HepG2 (cell line): Measurements from ENCODE around the gene MTFR1L. TPM values are rescaled to one million over a fixed set of nuclear protein-coding genes. Genes with fewer than 3 reads are reported as not detected.
A peak's percentile ranks its signal among the peaks of the same experiment; 100 is the strongest.

Source experiments
- DNMT1 ChIP-seq: sonication (generic); formaldehyde crosslinking; IDR thresholded peaks from 2 replicates; pipeline ENCODE4 v1.5.1; 2020; ENCODE audit warnings: mild to moderate bottlenecking, missing genetic modification reagents
- HNF4G ChIP-seq, 2 experiments: sonication (generic) in 1 of 2; formaldehyde crosslinking in 1 of 2; IDR thresholded peaks; 2 replicates each; pipeline versions ENCODE4 v1.4.0 to v1.6.1; 2011 to 2020; ENCODE audit warnings: borderline replicate concordance in 2 of 2, low read depth in 2 of 2, mild to moderate bottlenecking in 2 of 2, low read length in 1 of 2, missing genetic modification reagents in 1 of 2, moderate library complexity in 1 of 2
- MED1 ChIP-seq: sonication (generic); formaldehyde crosslinking; IDR thresholded peaks from 2 replicates; pipeline ENCODE4 v1.4.0; 2020; ENCODE audit warnings: missing genetic modification reagents
- SCMH1 ChIP-seq: sonication (generic); formaldehyde crosslinking; IDR thresholded peaks from 2 replicates; pipeline ENCODE4 v1.9.0; 2021; ENCODE audit warnings: missing genetic modification reagents, mild to moderate bottlenecking, borderline replicate concordance
- SMARCE1 ChIP-seq: fragments of 450-650 bp; IDR thresholded peaks from 2 replicates; pipeline ENCODE4 v1.6.1; 2017; ENCODE audit warnings: borderline replicate concordance
- TOPORS ChIP-seq: sonication (generic); formaldehyde crosslinking; IDR thresholded peaks from 2 replicates; pipeline ENCODE4 v1.8.0; 2023; ENCODE audit warnings: mild to moderate bottlenecking, missing genetic modification reagents
- ZFP36 ChIP-seq: fragments of 150-350 bp; IDR thresholded peaks from 2 replicates; pipeline ENCODE4 v1.6.1; 2018; ENCODE audit warnings: borderline replicate concordance, low read length, low read depth; ENCODE audit not compliant: partially characterized antibody
- ZNF530 ChIP-seq: sonication (generic); formaldehyde crosslinking; IDR thresholded peaks from 2 replicates; pipeline ENCODE4 v1.5.0; 2020; ENCODE audit warnings: low read depth, mild to moderate bottlenecking, missing genetic modification reagents
- ZNF549 ChIP-seq: sonication (generic); formaldehyde crosslinking; IDR thresholded peaks from 2 replicates; pipeline ENCODE4 v1.5.0; 2020; ENCODE audit warnings: missing genetic modification reagents
- ZNF83 ChIP-seq: sonication (generic); formaldehyde crosslinking; IDR thresholded peaks from 2 replicates; pipeline ENCODE4 v1.4.0; 2020; ENCODE audit warnings: missing genetic modification reagents, mild to moderate bottlenecking, borderline replicate concordance
- polyA plus RNA-seq, 8 experiments: library from polyadenylated mRNA; depleted of rRNA in 3 of 8; stranded (reverse) in 7 of 8; unstranded in 1 of 8; fragments of >200 nt; fragmentation: Illumina TruSeq in 4 of 8; extraction: Trizol in 4 of 8; gene quantifications; 2 replicates each; pipeline versions ENCODE4 v1.2.1 to v1.2.3, GENCODE V29; 2011 to 2016; ENCODE audit warnings: low read depth in 4 of 8, missing spikeins in 1 of 8, mixed read lengths in 1 of 8; ENCODE audit not compliant: insufficient read depth in 1 of 8
- total RNA-seq, 5 experiments: library from RNA; depleted of rRNA; stranded (reverse); fragments of >200 nt; fragmentation: Illumina TruSeq; extraction: Trizol; gene quantifications; 2 replicates each; pipeline ENCODE4 v1.2.3, GENCODE V29; 2016; ENCODE audit warnings: low read depth in 1 of 5
- TF ChIP-seq, protein P1 (sequence below): sonication (generic); formaldehyde crosslinking; IDR thresholded peaks from 2 replicates; pipeline ENCODE4 v1.5.0; 2020; ENCODE audit warnings: mild to moderate bottlenecking, missing genetic modification reagents, borderline replicate concordance
- TF ChIP-seq, protein P2 (sequence below): sonication (generic); formaldehyde crosslinking; IDR thresholded peaks from 2 replicates; pipeline ENCODE4 v1.4.0; 2020; ENCODE audit warnings: missing genetic modification reagents
- TF ChIP-seq, protein P3 (sequence below): sonication (generic); formaldehyde crosslinking; conservative IDR thresholded peaks from 2 replicates; pipeline ENCODE4 v1.5.0; 2020; ENCODE audit warnings: missing genetic modification reagents

Gene MTFR1L
- total and polyA plus RNA-seq, 2 of the 13 experiments (the other 11 are each of a cell fraction or from before 2014, with no cell fraction given), result 38.0 to 55.7 TPM

DNA sequence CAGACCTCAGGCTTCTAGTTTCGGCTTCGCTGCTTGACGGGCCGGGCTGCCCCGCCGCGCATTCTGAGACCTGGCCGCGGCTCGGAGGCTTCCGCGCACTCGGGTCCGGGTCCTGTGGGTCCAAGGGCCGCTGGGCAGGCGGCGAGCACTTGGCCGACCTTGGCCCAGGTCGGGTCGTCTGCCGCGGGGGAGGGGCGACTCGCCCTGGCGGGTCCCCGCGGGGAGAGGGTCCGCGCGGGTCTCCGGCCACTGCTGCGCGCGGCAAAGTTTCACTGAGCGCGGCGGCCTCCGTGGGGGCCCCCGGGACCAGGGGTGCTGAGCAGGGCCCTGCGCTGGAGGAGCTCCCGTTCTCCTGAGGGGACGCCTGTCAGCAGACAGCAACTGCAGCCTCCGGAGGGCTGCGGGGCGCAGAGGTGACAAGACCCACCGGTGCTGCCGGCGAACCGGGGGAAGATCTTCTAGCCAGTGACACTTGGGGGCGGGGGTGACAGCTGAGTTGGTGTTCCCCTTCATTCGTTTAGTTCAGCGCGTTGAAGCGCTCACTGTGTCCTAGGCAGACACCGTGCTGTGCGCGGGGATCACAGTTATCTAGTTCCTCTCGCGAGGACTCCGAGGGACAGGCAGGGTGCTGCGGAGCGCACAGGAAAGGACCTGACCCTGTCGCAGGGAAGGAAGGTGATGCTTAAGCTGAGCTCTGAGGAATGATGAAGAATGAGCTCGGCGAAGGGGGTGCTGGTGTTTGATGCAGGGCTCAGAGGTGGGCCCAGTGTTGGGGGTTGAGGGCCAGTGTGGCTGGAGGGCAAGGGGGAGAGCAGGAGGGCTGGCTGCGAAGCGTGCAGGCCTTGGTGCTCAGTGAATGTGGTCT, 725 bp downstream of the MTFR1L start (continued):
- TF ChIP-seq HNF4G (IDR thresholded peaks at IDR 0.05; ENCODE audit: borderline replicate concordance, low read depth, low read length) (peak; percentile 52; the same call in 1 of the 2 replicates), HNF4G (CRISPR knock-in tag; IDR thresholded peaks at IDR 0.05; ENCODE audit: borderline replicate concordance, low read depth) (no peak; the same call in 1 of the 2 replicates), ZNF549 (CRISPR knock-in tag) (no peak), ZNF83 (CRISPR knock-in tag) (no peak), DNMT1 (CRISPR knock-in tag) (no peak), ZFP36 (no peak), ZNF530 (0 out of 2 replicates have a peak, but pooled peaks have one; percentile 67), TOPORS (no peak; the same call in 1 of the 2 replicates), SMARCE1 (no peak), MED1 (no peak), SCMH1 (no peak)
- TF ChIP-seq, protein P1, sequence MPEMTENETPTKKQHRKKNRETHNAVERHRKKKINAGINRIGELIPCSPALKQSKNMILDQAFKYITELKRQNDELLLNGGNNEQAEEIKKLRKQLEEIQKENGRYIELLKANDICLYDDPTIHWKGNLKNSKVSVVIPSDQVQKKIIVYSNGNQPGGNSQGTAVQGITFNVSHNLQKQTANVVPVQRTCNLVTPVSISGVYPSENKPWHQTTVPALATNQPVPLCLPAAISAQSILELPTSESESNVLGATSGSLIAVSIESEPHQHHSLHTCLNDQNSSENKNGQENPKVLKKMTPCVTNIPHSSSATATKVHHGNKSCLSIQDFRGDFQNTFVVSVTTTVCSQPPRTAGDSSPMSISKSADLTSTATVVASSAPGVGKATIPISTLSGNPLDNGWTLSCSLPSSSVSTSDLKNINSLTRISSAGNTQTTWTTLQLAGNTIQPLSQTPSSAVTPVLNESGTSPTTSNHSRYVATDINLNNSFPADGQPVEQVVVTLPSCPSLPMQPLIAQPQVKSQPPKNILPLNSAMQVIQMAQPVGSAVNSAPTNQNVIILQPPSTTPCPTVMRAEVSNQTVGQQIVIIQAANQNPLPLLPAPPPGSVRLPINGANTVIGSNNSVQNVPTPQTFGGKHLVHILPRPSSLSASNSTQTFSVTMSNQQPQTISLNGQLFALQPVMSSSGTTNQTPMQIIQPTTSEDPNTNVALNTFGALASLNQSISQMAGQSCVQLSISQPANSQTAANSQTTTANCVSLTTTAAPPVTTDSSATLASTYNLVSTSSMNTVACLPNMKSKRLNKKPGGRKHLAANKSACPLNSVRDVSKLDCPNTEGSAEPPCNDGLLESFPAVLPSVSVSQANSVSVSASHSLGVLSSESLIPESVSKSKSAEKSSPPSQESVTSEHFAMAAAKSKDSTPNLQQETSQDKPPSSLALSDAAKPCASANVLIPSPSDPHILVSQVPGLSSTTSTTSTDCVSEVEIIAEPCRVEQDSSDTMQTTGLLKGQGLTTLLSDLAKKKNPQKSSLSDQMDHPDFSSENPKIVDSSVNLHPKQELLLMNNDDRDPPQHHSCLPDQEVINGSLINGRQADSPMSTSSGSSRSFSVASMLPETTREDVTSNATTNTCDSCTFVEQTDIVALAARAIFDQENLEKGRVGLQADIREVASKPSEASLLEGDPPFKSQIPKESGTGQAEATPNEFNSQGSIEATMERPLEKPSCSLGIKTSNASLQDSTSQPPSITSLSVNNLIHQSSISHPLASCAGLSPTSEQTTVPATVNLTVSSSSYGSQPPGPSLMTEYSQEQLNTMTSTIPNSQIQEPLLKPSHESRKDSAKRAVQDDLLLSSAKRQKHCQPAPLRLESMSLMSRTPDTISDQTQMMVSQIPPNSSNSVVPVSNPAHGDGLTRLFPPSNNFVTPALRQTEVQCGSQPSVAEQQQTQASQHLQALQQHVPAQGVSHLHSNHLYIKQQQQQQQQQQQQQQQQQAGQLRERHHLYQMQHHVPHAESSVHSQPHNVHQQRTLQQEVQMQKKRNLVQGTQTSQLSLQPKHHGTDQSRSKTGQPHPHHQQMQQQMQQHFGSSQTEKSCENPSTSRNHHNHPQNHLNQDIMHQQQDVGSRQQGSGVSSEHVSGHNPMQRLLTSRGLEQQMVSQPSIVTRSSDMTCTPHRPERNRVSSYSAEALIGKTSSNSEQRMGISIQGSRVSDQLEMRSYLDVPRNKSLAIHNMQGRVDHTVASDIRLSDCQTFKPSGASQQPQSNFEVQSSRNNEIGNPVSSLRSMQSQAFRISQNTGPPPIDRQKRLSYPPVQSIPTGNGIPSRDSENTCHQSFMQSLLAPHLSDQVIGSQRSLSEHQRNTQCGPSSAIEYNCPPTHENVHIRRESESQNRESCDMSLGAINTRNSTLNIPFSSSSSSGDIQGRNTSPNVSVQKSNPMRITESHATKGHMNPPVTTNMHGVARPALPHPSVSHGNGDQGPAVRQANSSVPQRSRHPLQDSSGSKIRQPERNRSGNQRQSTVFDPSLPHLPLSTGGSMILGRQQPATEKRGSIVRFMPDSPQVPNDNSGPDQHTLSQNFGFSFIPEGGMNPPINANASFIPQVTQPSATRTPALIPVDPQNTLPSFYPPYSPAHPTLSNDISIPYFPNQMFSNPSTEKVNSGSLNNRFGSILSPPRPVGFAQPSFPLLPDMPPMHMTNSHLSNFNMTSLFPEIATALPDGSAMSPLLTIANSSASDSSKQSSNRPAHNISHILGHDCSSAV (CRISPR knock-in tag), result no peak
- TF ChIP-seq, protein P2, sequence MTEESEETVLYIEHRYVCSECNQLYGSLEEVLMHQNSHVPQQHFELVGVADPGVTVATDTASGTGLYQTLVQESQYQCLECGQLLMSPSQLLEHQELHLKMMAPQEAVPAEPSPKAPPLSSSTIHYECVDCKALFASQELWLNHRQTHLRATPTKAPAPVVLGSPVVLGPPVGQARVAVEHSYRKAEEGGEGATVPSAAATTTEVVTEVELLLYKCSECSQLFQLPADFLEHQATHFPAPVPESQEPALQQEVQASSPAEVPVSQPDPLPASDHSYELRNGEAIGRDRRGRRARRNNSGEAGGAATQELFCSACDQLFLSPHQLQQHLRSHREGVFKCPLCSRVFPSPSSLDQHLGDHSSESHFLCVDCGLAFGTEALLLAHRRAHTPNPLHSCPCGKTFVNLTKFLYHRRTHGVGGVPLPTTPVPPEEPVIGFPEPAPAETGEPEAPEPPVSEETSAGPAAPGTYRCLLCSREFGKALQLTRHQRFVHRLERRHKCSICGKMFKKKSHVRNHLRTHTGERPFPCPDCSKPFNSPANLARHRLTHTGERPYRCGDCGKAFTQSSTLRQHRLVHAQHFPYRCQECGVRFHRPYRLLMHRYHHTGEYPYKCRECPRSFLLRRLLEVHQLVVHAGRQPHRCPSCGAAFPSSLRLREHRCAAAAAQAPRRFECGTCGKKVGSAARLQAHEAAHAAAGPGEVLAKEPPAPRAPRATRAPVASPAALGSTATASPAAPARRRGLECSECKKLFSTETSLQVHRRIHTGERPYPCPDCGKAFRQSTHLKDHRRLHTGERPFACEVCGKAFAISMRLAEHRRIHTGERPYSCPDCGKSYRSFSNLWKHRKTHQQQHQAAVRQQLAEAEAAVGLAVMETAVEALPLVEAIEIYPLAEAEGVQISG (CRISPR knock-in tag), result no peak
- TF ChIP-seq, protein P3, sequence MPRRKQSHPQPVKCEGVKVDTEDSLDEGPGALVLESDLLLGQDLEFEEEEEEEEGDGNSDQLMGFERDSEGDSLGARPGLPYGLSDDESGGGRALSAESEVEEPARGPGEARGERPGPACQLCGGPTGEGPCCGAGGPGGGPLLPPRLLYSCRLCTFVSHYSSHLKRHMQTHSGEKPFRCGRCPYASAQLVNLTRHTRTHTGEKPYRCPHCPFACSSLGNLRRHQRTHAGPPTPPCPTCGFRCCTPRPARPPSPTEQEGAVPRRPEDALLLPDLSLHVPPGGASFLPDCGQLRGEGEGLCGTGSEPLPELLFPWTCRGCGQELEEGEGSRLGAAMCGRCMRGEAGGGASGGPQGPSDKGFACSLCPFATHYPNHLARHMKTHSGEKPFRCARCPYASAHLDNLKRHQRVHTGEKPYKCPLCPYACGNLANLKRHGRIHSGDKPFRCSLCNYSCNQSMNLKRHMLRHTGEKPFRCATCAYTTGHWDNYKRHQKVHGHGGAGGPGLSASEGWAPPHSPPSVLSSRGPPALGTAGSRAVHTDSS (CRISPR knock-in tag), result no peak
